NCI-H774 (cell line): Measurements from ENCODE around the gene PSMC4.
A peak's percentile ranks its signal among the peaks of the same experiment; 100 is the strongest.

Experiments used
- DNase-seq: peaks from one replicate; lab custom pipeline; 2025; lab: John Stamatoyannopoulos, UW

Gene PSMC4

DNA sequence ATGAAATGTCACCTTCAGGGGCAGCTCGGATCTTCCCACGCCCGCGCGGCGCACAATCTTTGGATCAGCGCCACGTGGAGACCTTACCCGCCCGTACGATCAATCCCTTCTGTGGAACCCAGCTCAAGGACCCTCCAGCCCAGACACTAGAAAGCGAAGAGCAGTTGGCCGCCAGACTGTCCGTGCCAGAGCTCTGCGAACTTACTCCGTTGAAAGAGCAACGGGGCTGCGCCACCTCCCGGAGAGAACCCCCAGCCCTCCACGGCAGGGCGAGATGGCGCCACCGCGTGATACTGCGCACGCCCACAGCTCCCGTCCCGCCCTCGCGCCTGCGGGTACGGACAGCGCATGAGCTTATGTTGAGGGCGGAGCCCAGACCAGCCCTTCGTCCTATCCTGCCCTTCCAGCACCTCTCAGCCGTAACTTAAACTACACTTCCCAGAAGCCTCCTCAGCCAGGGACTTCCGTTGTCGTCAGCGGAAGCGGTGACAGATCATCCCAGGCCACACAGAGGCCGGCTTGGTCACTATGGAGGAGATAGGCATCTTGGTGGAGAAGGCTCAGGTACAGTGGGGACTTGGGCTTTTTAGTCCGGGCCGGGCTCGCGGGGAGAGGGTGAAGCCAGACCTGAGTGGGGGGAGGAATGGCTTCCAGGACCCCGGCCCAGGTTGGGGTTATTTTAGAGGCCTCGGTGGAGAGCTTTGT, at the start of gene PSMC4:
TSS of gene PSMC4 (plus strand) at position 491 of the 705 bp plus-strand sequence. CDS start at position 529, 38 bp downstream.
- peak; percentile 98 for DNase-seq

DNA sequence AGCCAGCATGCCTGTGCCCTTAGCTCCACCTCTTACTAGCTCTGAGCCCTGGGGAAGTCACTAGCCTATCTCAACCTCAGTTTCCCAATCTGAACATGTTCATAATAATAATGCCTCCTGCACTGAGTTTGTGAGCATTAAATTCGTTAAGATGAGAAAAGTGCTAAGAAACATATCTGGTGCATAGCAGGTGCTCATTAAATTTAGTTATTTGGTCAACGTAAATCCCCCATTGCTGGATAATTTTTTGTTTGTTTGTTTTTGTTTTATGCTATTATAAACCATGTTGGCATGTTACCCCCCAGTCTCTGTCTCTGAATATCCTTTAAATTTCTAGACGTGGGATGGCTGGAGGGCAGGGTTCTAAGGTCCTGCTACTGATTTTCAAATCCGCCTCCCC, 47.1 kb upstream of the PSMC4 start:
- DNase-seq, result no peak

DNA sequence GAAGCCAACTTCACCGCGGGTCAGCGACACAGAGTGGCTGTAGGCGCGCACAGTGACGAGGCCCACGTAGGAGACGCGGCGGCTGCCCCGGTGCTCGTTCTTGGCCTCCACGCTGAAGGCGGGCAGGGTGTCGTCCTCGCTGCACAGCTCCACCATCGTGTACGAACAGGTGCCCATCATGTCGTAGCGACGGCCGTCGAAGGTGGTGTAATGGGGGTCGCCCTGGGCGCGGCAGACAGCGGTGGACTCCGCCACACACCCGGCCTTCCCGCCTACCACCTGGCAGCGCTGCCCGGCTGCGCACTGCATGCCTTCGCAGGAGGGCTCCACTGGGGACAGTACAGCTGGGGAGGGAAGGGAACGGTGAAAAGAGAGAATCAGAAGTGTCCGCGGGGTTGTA, 46.6 kb upstream of the PSMC4 start:
- DNase-seq, result no peak

DNA sequence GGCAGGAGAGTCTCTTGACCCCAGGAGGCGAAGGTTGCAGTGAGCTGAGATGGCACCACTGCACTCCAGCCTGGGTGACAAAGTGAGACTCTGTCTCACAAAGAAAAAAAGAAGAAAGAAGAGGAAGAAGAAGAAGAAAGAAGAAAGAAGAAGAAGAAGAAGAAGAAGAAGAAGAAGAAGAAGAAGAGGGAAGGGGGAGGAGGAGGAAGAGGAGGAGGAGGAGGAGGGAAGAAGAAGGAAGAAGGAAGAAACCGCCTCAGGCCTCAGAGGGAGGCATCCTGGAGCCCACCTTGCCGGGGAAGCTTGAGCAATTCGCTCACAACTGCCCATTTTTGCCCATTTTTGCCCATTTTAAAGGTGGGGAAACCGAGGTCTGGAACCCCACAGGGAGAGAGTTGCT, 46.0 kb upstream of the PSMC4 start:
- no peak for DNase-seq

DNA sequence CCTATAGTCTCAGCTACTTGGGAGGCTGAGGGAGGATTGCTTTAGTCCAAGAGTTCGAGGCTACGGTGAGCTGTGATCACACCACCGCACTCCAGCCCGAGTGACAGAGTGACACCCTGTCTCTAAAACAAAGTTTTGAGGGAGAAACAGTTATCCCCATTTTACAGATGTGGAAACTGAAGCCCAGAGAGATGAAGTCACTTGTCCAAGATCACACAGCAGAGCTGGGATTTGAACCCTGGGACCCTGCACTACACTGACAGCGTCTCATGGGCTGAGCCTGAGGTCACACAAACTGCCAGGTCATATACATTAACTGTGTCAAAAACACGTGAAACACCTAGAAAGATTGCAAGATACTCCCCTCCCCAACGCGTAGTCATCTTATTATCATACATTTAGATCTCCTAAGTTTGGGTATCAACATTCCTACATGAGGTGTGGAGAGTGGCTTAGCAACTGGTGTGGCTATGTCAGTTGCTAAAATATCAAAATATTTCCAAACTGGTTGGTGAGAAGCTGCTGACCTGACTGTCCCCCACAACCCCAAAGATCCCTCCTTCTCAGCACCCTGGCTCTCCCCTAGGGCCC, 44.7 kb upstream of the PSMC4 start:
- no peak for DNase-seq

DNA sequence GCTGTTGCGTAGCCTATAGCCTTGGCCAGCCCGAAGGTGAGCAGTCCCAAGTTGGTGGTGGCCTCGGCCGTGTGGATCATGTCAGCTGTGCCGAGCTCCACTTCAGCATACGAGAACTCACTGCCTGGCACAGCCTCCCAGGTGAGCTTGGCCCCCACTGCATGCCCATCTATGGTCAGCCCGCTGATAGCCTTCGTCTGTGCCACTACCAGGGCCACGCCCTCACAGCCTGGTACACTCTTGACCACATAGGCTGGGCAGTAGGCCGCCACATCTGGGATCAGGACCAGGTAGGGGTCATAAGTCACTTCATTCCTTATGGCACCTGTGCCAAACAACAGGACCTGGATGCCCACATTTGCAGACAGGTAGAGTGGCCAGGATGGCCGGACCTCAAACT, 43.9 kb upstream of the PSMC4 start:
- DNase-seq, result no peak

DNA sequence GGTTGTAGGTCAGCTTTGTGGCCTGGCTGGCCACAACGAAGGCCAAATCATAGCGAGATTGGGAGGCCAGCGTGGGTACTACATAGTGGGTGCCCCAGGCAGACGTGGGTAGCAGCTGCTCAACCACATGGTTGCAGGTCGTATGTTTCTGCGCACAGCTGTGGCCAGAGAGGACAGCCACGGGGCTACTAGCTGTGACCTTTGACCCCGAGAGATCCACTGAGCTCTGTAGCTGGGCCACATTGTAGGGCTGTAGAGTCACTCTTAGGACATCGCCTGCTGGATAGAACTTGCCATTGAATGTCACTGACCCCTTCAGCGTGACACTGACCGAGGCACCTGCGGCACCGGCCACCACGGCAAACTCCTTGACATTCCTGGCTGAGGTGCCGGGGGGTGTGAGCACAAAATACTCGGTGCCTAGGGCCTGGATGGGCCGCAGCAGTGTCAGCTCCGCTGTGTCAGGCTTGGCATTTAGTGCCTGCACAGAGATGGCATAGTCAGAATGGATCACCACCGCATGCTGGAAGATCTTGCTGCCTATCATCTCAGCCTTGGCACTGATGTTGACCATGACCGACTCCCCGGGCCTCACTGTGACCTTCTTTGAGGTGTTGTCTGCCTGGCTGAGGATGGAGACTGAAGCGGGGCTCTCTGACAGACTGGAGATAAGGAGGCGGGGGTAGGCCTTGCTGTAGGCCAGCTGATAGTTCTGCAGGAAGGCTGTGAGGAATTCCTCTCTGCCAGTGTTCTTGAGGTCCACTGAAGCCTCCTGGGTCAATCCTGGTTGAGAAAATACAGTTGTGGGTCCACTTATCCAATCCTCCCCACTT, 43.2 kb upstream of the PSMC4 start:
- DNase-seq, result no peak

DNA sequence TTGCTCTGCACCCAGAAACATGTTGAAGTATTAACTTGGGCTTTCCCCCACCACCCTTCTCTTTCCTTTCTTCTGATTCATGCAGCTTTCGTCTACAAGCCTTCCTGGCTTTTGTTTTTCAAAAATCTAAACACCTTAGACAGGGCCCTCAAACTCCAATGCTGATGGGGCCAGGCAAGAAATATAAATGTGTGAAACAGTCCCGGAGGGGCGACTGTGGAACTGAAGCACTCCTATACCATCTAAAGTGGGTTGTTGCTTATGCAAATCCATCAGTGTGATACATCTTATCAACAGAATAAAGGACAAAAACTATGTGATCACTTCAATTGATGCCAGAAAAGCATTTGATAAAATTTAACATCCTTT, 42.6 kb upstream of the PSMC4 start:
- no peak for DNase-seq

DNA sequence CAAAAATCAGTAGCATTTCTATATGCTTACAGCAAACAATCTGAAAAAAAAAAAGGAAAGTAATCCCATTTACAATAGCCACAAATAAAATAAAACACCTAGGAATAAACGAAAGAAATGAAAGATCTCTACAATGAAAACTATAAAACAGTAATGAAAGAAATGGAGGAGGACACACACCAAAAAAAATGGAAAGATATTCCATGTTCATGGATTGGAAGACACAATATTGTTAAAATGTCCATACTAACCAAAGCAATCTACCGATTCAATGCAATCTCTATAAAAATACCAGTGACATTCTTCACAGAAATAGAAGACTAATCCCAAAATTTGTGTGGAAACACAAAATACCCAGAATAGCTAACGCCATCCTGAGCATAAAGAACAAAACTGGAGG, 41.2 kb upstream of the PSMC4 start:
- no peak for DNase-seq

DNA sequence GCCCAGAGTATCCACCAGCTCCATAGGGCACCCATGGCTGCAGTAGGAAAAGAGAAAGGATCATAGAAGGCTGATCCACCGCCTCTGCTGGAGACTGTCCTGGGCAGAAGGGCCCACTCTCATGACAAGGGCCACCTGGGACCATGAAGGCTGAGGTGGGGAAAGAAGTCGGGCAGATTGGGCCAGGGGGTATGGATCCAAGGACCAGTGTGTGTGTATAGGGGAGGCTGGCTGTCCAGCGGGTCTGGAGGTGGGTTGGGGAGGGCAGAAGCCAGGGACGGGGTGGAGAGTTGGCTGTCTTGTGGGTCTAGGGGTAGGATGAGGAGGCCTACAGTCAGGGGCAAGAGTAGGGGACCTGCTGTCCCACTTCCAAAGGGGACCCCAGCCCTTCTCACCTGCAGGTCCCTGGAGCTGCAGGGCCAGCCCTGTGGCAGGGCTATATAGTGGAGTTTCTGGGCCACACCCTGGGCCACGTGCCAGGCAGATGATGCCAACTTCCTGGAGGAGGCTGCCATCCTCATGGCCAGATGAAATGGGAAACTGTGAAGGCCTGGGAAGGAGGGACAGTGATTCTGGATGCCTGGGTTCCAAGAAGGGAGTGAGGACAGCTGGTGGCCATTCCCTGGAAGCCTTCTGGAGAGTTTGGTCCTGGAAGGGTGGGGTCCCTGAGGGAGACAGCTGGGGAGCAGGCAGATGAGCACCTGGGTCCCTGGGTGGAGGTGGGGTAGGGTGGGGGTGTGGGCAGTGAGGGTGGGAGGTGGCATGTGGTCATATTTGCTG, 36.2 kb upstream of the PSMC4 start, which contains the start of gene FCGBP:
TSS of gene FCGBP (minus strand) at position 51 of the 780 bp plus-strand sequence.
- no peak for DNase-seq

DNA sequence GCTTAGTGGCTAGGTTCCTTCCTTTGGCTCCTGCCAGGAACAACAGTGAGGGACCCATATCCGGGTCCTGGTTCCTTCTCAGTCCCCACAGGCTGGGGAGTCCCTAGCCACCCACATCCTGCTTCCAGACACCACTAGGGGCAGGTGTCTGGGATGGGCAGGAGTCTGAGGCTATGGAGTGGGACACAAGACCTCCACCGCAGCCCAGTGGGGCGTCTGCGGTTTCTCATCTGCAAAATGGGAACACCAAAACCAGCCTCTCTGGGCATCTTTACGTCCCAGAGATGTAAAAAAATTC, 35.7 kb upstream of the PSMC4 start:
- DNase-seq, result no peak

DNA sequence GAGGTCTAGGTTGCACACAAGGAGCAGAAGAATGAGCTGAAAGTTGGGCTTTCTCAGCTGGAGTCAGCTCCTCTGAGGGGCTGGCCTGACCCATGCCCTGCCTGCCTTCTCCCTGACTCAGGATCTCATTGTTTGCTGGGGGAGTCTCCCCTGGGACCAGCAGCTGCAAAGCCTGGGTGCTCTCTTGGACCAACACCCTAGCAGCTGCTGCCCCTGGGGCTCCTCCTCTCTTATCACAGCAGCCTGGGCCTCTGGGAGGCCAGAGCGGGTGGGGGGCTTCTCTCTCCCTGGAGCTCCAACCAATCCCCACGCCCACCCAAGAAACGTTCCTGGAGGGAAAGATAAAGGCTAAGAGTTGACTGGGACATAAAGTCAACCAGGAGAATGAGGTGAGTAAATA, 34.9 kb upstream of the PSMC4 start:
- no peak for DNase-seq

DNA sequence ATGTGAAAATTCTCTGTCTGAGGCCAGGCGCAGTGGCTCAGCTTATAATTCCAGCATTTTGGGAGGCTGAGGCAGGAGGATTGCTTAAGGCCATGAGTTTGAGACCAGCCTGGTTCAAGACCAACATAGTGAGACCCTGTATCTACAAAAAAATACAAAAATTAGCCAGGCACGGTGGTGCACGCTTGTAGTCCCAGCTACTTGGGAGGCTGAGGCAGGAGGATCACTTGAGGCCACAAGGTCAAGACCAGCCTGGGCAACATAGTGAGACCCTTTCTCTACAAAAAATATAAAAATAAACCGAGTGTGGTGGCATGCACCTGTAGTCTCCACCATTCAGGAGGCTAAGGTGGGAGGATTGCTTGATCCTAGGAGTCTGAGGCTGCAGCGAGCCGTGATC, 34.3 kb upstream of the PSMC4 start:
- no peak for DNase-seq

DNA sequence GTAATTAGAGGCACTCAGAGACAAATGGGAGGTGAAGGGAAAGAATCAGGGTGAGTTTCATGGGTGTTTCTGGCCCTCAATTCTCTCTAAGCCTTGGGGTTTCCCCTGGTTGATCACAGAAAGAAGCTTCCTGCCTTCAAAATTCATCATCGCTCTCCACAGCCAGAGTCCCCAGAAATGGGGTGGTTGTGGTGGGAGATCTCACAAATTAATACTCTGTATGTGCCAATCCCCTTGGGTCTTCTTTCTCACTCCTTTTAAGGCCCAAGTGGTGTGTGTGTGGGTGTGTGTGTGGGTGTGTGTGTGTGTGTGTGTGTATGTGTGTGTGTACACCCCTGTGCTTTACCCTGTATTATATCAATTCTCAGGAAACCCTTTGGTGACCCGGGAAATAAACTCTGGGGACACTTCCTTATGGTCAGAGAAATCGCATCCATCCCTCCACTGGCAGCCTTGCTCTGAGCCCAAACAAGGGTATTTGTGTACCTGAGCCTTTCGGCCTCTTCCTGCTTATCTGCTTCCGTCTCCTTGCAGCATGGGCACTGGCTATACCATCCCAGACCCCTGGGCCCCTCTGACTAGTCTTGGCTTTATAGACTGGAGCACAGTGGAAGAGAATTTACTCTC, 33.8 kb upstream of the PSMC4 start:
- DNase-seq, result no peak

DNA sequence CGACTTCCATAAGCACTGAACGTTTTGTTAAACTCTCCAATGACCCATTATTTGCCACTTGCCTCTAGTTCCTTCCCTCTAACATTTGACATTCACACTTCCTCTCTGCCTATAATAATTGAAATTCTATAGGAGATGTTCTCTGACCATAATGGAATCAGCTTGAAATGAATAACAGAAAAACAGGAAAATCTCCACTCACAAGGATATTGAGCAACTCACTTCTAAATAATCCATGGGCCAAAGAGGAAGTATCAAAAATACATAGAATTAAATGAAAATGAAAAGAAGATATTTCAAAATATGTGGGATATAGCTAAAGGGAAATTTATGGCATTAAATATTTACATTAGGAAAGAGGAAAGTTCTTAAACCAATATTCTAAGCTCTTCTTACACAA, 33.2 kb upstream of the PSMC4 start:
- DNase-seq, result no peak

DNA sequence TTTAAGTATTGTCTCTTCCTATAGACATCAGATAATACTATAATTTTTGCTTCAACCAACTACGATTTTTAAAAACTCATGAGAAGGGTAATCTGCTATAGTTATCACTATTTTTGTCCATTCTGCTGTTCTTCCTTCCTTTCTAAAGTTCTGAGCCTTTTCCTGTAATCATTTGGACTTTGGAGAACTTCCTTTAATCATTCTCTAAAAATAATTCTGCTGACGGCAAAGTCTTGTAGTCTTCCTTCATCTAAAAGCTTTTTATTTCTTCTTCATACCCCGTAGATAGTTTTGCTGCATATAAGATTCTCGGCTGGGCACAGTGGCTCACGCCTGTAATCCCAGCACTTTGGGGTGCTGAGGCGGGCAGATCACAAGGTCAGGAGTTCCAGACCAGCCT, 31.4 kb upstream of the PSMC4 start:
- no peak for DNase-seq

DNA sequence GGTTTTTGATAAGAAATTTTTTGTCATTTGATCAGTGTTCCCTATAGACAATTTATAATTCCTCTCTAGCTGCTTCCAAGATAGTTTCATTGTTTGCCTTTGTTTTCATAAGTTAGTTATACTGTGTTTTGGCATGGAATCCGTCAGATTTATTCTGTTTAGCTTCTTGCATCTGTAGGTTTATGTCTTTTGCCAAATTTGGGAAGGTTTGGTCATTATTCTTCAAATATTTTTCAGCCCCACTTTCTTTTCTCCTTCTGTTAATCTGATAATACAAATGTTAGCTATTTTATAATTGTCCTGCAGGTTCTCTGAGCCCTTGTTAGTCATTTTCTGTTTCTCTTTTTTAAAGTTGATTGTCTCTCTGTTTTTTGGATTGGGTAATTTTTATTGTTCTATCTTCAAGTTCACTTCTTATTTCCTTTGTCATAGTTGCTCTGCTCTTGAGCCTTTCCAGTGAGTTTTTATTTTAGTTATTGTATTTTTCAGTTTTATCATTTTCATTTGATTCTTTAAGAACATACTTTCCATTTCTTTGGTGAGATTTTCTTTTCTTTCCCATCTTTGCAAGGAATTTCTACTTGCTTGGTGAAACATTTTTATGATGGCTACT, 30.6 kb upstream of the PSMC4 start:
- DNase-seq, result no peak

DNA sequence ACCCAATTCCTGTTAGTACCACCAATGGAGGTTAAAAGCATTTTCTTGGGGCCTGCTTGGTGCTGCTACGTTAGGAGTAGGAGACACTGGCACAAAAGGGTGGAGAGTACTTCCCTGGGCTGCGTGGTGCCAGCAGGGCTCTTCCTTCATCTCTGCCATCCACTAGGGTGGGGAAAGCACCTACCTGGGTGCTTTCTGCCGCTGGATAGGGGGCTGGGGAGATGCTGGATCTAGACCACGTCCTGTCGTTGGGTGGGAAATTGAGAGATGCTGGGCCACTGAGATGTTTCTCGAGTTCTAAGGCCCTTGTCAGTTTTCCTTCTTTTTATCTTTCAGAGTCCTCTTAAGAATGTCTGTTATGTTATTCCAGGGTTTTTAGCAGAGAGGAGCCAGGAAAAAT, 29.8 kb upstream of the PSMC4 start:
- DNase-seq, result no peak

DNA sequence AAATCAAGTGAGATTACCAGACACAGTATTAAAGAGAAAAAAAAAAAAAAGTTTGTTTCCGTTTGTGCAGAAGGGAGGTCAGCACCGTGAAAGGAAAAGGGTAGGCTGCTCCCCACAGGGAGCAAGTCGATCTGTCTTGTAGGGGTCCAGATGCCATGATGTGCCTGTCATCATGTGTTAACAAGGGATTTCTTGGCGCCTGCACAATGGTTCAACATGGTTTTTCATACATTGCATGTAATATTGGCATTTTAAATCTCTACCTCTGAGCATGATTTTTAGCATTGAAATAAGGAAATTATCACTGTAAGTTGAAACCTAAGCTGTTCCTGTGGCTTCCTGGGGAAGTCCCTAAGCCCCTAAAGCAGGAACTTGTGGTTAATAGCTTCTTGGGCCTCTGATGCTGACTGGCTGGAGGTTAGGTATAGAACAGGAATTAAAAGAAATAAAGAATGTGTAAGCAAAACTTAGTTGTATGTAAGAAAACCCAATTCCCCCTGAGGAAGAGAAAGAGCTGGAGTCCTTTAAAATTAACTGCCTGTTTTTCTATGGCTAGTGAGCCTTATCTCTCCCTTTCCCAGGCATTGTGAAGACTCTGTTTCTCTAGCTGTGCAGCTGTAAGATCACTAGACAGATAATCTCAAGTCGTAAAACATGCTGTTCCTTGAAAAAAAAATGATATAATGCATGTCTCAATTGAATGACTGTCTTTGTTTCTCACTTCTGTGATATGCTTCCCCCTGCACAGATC, 29.2 kb upstream of the PSMC4 start:
- no peak for DNase-seq

DNA sequence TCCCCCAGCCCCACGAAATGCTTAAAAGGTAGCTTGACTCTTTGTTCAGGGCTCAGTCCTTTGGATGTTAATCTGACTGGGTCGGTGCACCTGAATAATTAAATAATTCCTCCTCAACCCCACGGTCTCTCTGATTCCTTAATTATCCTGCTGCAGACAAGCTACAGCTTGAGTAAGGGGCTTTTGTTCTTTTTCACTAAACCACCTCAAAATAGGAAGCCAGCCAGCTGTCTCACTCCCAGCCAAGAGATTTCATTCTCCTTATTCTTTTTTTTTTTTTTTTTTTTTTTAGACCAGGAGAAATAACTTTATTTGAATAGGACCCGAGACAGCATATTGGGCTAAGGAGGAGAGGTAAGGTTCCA, 28.6 kb upstream of the PSMC4 start:
- DNase-seq, result no peak

DNA sequence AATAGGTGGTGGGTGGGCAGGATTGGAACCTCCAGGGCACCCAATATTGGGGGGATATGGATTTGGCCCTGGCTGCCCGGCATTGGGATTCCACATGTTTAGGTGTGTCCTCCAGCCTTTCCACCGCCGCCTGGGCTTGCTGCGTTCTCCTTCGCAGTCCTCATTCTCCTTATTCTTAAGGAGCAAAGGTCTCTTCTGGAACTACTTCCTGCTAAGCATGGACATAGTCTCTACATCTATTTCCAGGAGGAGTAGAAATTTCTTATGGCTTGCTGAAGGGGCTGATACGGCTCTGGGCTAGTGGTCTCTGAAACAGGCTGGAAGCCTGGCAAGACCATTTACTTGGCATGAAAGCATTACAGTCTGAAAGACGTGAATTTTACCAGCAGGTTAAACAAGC, 27.4 kb upstream of the PSMC4 start:
- DNase-seq, result no peak
